PFSK-1 (cell line): ENCODE results near the gene OR10A6.

Experiments
- FOXP2 ChIP-seq: optimal IDR thresholded peaks from 2 replicates; pipeline ENCODE3; 2011; ENCODE audit warnings: borderline replicate concordance, control low read depth, inconsistent platforms; ENCODE audit not compliant: insufficient read depth; ENCODE audit errors: extremely low read length, extremely low read depth
- POLR2AphosphoS5 ChIP-seq: IDR thresholded peaks from 2 replicates; pipeline ENCODE4 v1.6.1; 2012; ENCODE audit warnings: low read depth, mild to moderate bottlenecking, control low read depth, low read length, moderate library complexity
- REST ChIP-seq, 2 experiments: IDR thresholded peaks; 2 replicates each; pipeline versions ENCODE4 v1.6.1 to v1.8.0; 2011 to 2012; ENCODE audit warnings: low read depth in 2 of 2, low read length in 2 of 2, control low read depth in 1 of 2, inconsistent platforms in 1 of 2, mild to moderate bottlenecking in 1 of 2, moderate library complexity in 1 of 2; ENCODE audit not compliant: insufficient read depth in 1 of 2
- SIN3A ChIP-seq: IDR thresholded peaks from 2 replicates; pipeline ENCODE4 v1.6.1; 2012; ENCODE audit warnings: mild to moderate bottlenecking, low read length, moderate library complexity, borderline replicate concordance; ENCODE audit not compliant: insufficient read depth
- TAF1 ChIP-seq: IDR thresholded peaks from 2 replicates; pipeline ENCODE4 v1.6.1; 2012; ENCODE audit warnings: low read length, control low read depth, borderline replicate concordance; ENCODE audit not compliant: insufficient read depth

Gene OR10A6

GRCh38 chr11:7905961-7906429, 25.1 kb downstream of the OR10A6 start:
- TF ChIP-seq POLR2AphosphoS5 (no peak), TAF1 (no peak), FOXP2 (no peak), REST (IDR thresholded peaks at IDR 0.05; ENCODE audit: insufficient read depth in 1 of 2, low read depth in 2 of 2, low read length in 2 of 2) (no peak)

GRCh38 chr11:7905549-7905948, 25.5 kb downstream of the OR10A6 start:
- TF ChIP-seq TAF1 = no peak
- no peak for TF ChIP-seq FOXP2
- no peak for TF ChIP-seq REST (IDR thresholded peaks at IDR 0.05; ENCODE audit: insufficient read depth in 1 of 2, low read depth in 2 of 2, low read length in 2 of 2)
- no peak for TF ChIP-seq POLR2AphosphoS5
- TF ChIP-seq SIN3A = no peak

- TF ChIP-seq FOXP2 (no peak), REST (IDR thresholded peaks at IDR 0.05; ENCODE audit: insufficient read depth in 1 of 2, low read depth in 2 of 2, low read length in 2 of 2) (no peak)
Measured at GRCh38 chr11:7904917-7905316, 26.2 kb downstream of the OR10A6 start.

- no peak for TF ChIP-seq FOXP2
- TF ChIP-seq TAF1 = no peak
Measured at GRCh38 chr11:7903940-7904339, 27.1 kb downstream of the OR10A6 start.

- TF ChIP-seq SIN3A = no peak
- TF ChIP-seq TAF1 = no peak
- no peak for TF ChIP-seq REST (IDR thresholded peaks at IDR 0.05; ENCODE audit: insufficient read depth in 1 of 2, low read depth in 2 of 2, low read length in 2 of 2)
- no peak for TF ChIP-seq POLR2AphosphoS5
- TF ChIP-seq FOXP2 = no peak
Measured at GRCh38 chr11:7901319-7901854, 29.7 kb downstream of the OR10A6 start.
